Measurements from ENCODE around the gene CEP85.
A peak's percentile ranks its signal among the peaks of the same experiment; 100 is the strongest.

CEP85 gene

GRCh38 chr1:26278724-26279455 lies 44.9 kb downstream of the CEP85 start:
- peak; percentile 23 for DNase-seq

GRCh38 chr1:26279456-26280332 lies 45.7 kb downstream of the CEP85 start, which contains the start of gene SH3BGRL3:
SH3BGRL3 (plus strand) TSS chr1:26280086; CDS start chr1:26280156, 70 bp downstream.
- peak; percentile 77 for DNase-seq

- peak; percentile 61 for DNase-seq
Measured at GRCh38 chr1:26280333-26281042, 46.5 kb downstream of the CEP85 start.

- DNase-seq = peak; percentile 17
Measured at GRCh38 chr1:26281091-26281958, 47.3 kb downstream of the CEP85 start.

- peak; percentile 62 for DNase-seq
Measured at GRCh38 chr1:26281971-26282370, 48.0 kb downstream of the CEP85 start.

- no peak for DNase-seq
Measured at GRCh38 chr1:26282401-26282918, 48.5 kb downstream of the CEP85 start.

GRCh38 chr1:26283279-26283853 lies 49.4 kb downstream of the CEP85 start:
- DNase-seq = no peak

GRCh38 chr1:26283871-26284596 lies 50.0 kb downstream of the CEP85 start:
- DNase-seq = no peak

- DNase-seq = peak; percentile 77
Measured at GRCh38 chr1:26284597-26285347, 50.8 kb downstream of the CEP85 start.

- no peak for DNase-seq
Measured at GRCh38 chr1:26285366-26286063, 51.5 kb downstream of the CEP85 start.

- DNase-seq = no peak
Measured at GRCh38 chr1:26286064-26286416, 52.0 kb downstream of the CEP85 start.

GRCh38 chr1:26287033-26287711 lies 53.2 kb downstream of the CEP85 start:
- no peak for DNase-seq

- no peak for DNase-seq
Measured at GRCh38 chr1:26287811-26288210, 53.8 kb downstream of the CEP85 start.

- DNase-seq = no peak
Measured at GRCh38 chr1:26288311-26288941, 54.4 kb downstream of the CEP85 start.

GRCh38 chr1:26289158-26290059 lies 55.4 kb downstream of the CEP85 start:
- DNase-seq = no peak

GRCh38 chr1:26290122-26290881 lies 56.3 kb downstream of the CEP85 start:
- DNase-seq = no peak

- DNase-seq = no peak
Measured at GRCh38 chr1:26290882-26291261, 56.9 kb downstream of the CEP85 start.
